ENCODE results near the gene POLD1. TPM values are rescaled to one million over a fixed set of nuclear protein-coding genes. Genes with fewer than 3 reads are reported as not detected.
"Not testable (repeated sequence)": the region's sequence is repeated elsewhere in the genome, so short reads cannot be mapped to it uniquely, and the experiment has no call there.

POLD1 gene
- total RNA-seq: 10.6 TPM
- long read RNA-seq, transcript POLD1-201 (27 exons, 3,444 nt): major isoform, 8 of 32 reads
- long read RNA-seq, partial matches to known transcripts: 16 of 32 reads
- long read RNA-seq, other reads (novel, unspliced or antisense): 6 of 32 reads

- ATAC-seq (peak; percentile 96), DNase-seq (peak; percentile 99)
- intact Hi-C loops (cut with micrococcal nuclease): no loop called here
Measured at GRCh38 chr19:50383852-50384684, at the start of gene POLD1. TSS of gene POLD1 (plus strand) at chr19:50384347. CDS start at chr19:50398852, 14,505 bp downstream.

GRCh38 chr19:50334741-50335421, 49.3 kb upstream of the POLD1 start:
- intact Hi-C loops (cut with micrococcal nuclease): no loop called here

GRCh38 chr19:50337031-50337430, 47.1 kb upstream of the POLD1 start:
- DNase-seq; intact Hi-C loops (cut with micrococcal nuclease); ATAC-seq: not testable (repeated sequence)

More at GRCh38 chr19:50334741-50335421, 49.3 kb upstream of the POLD1 start:
- no peak for ATAC-seq
- no peak for DNase-seq

- no peak for DNase-seq
- intact Hi-C loops (cut with micrococcal nuclease): no loop called here
- ATAC-seq: no peak
Measured at GRCh38 chr19:50340331-50340730, 43.8 kb upstream of the POLD1 start.

- ATAC-seq (peak; percentile 48), DNase-seq (no peak)
- intact Hi-C loops (cut with micrococcal nuclease): no loop called here
Measured at GRCh38 chr19:50341091-50341564, 43.0 kb upstream of the POLD1 start.

GRCh38 chr19:50344661-50345318, 39.4 kb upstream of the POLD1 start:
- ATAC-seq: no peak
- DNase-seq: no peak
- intact Hi-C loops (cut with micrococcal nuclease): no loop called here

GRCh38 chr19:50347089-50347581, 37.0 kb upstream of the POLD1 start:
- ATAC-seq; DNase-seq; intact Hi-C loops (cut with micrococcal nuclease): not testable (repeated sequence)

GRCh38 chr19:50349277-50350057, 34.7 kb upstream of the POLD1 start:
- intact Hi-C loops (cut with micrococcal nuclease): no loop called here
- ATAC-seq: no peak
- DNase-seq: no peak

GRCh38 chr19:50352242-50352641, 31.9 kb upstream of the POLD1 start:
- intact Hi-C loops (cut with micrococcal nuclease): no loop called here
- no peak for DNase-seq

GRCh38 chr19:50353487-50353880, 30.7 kb upstream of the POLD1 start:
- ATAC-seq; intact Hi-C loops (cut with micrococcal nuclease); DNase-seq: not testable (repeated sequence)

More at GRCh38 chr19:50352242-50352641, 31.9 kb upstream of the POLD1 start:
- no peak for ATAC-seq

GRCh38 chr19:50356691-50357177, 27.4 kb upstream of the POLD1 start:
- intact Hi-C loops (cut with micrococcal nuclease): no loop called here
- DNase-seq: no peak
- no peak for ATAC-seq

- DNase-seq: peak; percentile 83
- peak; percentile 86 for ATAC-seq
- intact Hi-C loops (cut with micrococcal nuclease): no loop called here
Measured at GRCh38 chr19:50357178-50358100, 26.7 kb upstream of the POLD1 start.

GRCh38 chr19:50358483-50359327, 25.4 kb upstream of the POLD1 start:
- intact Hi-C loops (cut with micrococcal nuclease): no loop called here
- ATAC-seq (peak; percentile 77), DNase-seq (peak; percentile 86)

GRCh38 chr19:50359328-50359818, 24.8 kb upstream of the POLD1 start:
- no peak for DNase-seq
- no peak for ATAC-seq
- intact Hi-C loops (cut with micrococcal nuclease): no loop called here

GRCh38 chr19:50361290-50362029, 22.7 kb upstream of the POLD1 start:
- ATAC-seq: no peak
- no peak for DNase-seq
- intact Hi-C loops (cut with micrococcal nuclease): no loop called here

GRCh38 chr19:50362030-50362412, 22.1 kb upstream of the POLD1 start:
- no peak for DNase-seq
- ATAC-seq: no peak
- intact Hi-C loops (cut with micrococcal nuclease): no loop called here

All from left ventricle myocardium superior (tissue), 1 donor.